ENCODE data around the gene MRRF. TPM values are rescaled to one million over a fixed set of nuclear protein-coding genes. Genes with fewer than 3 reads are reported as not detected.
A peak's percentile ranks its signal among the peaks of the same experiment; 100 is the strongest.

Gene MRRF
- polyA plus RNA-seq, 6 donors from 2014 or later = 11.8 to 25.4 (median 19.9) TPM

DNA sequence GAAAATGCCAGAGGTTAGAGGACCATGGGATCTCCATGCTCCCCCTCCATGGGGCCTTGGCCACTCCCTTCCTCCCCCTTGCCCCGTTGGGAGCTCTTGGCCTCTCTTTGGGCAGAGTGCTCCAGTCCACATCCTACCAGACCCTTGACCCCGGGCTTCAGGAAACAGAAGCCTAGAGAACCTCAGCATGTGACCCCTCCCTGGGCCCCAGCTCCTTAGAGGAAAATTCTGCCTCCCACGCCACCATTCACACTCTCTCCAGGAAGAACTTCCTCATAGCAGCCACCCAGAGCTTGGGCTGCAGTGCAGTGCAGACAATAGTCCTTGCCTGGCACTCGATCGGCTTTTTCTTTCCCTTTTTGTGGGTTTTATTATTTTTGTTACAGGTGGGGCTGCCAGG is 41.9 kb upstream of the MRRF start:
- ATAC-seq (ENCODE audit: low read depth in 2 of 2) (no peak), DNase-seq (no peak)
- Mint-ChIP-seq H3K9me3 (peaks cover 0 to 5% (median 0%) of the 10 kb centered on the region in 7 donors), H3K27ac (no peak overlapping the region), H3K4me1 (peaks cover 23 to 47% (median 32%) of the 10 kb centered on the region in 3 donors), H3K36me3 (no peaks in the 10 kb centered on the region), H3K27me3 (peaks cover 83 to 97% (median 94%) of the 10 kb centered on the region in 3 donors), H3K4me3 (no peak overlapping the region)

DNA sequence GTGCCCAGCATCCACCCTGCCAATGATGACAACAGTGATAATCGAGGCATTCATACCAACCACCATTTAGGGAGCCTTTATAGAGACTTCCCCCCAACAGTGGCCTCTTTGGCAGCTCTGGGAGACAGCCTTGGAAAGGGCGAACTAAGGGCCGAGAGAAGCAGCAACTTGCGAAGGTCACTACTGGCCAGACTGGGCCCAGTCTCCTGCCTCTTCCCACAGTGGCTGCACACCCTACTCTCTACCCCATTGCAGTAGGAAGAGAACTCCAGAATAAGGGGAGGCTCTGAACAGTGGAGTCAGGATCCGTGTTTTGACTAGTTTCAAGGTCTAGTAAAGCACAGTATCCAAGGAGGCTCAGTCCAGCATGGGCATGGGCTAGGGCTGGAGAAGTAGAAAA is 41.2 kb upstream of the MRRF start:
- peaks cover 18 to 48% (median 26%) of the 10 kb centered on the region in 3 donors for H3K4me1 Mint-ChIP-seq
- peaks cover 82 to 94% (median 90%) of the 10 kb centered on the region in 3 donors for H3K27me3 Mint-ChIP-seq
- no peak overlapping the region for H3K27ac Mint-ChIP-seq
- ATAC-seq (ENCODE audit: low read depth in 2 of 2) (no peak), DNase-seq (no peak)
- H3K36me3 Mint-ChIP-seq = no peaks in the 10 kb centered on the region
- H3K9me3 Mint-ChIP-seq = peaks cover 0 to 5% (median 0%) of the 10 kb centered on the region in 7 donors
- H3K4me3 Mint-ChIP-seq = no peak overlapping the region

DNA sequence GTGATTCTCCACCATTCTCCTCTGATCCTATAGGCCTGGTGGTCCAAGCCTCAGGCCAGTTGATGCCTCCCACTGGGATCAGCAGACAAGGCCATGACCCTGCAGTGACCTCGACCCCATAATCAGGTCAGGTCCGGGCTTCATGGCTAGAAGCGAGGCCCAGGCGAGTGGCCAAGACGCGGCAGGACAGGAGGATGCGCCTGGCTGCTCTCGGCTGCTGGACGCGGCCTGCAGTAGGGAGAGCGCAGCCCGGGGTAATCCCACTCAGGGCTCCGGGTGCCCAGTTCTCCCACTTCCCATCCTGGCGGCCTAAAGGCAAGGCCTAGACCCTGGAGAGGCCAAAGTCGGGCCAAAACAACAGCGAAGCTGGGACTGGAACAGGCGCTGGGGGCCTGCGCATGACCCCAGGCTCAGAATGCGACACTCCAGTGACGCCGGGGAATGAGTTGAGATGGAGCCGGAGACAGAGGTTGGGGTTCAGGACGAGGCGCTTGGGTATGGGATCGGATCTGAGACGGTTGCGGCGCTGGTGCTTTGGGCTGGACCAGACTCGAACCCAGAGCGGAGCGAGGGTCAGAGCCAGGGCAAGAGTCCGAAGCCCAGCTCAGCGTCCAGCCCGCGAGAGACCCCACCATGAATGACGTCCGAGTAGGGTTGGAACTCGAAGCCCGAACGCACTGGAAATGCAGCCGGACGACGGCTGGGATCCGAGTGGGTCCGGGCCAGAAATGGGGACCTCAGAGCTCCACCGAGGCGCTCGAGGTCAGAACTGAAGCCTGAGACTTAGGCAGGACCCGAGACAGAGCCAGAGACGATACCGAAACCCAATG is 39.2 kb upstream of the MRRF start:
- Mint-ChIP-seq H3K27ac (no peak overlapping the region), H3K36me3 (no peaks in the 10 kb centered on the region), H3K27me3 (peaks cover 61 to 75% (median 70%) of the 10 kb centered on the region in 3 donors), H3K4me1 (peaks cover 7 to 27% (median 8%) of the 10 kb centered on the region in 3 donors), H3K9me3 (peaks cover 0 to 2% (median 0%) of the 10 kb centered on the region in 7 donors), H3K4me3 (peak overlapping the region in 4 of 8 donors; percentile 19 to 53 (median 28))
- no peak for DNase-seq
- ATAC-seq (ENCODE audit: low read depth in 2 of 2) = no peak

DNA sequence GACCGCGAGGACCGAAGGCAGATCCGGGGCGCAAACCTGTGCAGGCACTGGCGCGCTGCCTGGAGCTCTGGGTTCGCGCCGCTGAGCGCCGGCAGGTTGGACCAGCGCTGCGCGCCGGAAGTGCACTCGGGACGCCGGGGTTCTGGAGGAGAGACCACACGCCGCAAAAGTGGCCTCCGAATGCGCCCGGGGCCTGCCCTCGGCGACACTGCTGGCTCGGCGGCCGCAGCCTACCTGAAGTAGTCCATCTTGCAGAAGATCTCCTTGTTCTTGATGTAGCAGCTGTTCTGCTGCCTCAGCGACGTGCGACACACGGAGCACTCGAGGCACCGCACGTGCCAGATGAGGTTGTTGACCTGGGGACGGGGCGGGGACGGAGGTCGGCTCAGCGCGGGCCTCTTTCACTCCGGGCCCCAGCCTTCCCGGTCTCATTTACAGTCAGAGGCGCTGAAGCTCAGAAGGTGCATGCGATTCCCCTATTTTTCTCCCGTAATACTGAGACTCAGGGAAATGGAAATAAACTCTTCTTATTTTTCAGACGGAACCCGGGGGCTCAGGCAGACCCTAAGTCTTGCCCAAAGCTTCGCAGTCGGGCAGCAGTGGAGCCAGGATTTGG is 38.4 kb upstream of the MRRF start:
- H3K27me3 Mint-ChIP-seq = peaks cover 57 to 68% (median 66%) of the 10 kb centered on the region in 3 donors
- no peak overlapping the region for H3K27ac Mint-ChIP-seq

DNA sequence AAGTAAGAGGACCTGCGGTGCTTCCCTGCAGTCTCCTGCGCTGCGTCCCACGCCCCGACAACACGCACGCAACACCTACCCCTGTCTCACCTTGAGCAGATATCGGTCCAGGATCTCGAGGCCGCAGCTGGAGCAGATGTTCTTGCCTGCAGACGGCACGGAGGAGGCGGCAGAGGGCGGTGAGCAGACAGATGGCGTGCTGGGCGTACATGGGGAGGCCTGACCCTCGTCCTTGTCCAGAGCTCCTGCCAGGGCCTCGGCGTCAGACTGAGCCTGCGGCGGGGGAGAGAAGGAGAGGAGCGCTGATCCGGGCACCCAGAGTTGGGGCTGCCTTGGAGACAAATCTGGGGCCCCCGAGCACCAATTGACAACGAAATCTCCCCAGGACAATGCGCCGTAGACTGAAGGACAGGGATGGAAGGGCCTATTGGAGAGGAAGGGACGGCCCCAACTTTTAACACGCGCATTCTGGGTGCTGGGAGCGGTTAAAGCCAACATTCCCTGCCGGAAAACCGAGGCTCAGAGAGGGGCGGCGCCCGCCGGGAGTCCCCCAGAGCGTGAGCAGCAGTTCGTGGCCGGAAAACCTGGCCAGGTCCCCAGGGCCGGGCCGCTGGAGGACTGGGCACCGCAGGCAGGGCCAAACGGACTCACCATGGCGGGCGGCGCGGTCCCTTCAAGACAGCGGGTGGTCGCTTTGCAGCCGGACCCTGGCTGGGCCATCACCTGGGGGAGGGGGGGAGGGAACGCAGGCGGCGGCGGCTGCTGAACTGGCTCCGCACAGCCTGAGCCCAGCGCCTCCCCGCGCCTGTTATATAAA is 37.7 kb upstream of the MRRF start:
- no peak for ATAC-seq (ENCODE audit: low read depth in 2 of 2)
- no peak for DNase-seq
- Mint-ChIP-seq H3K27me3 (peaks cover 55 to 61% (median 59%) of the 10 kb centered on the region in 3 donors), H3K4me3 (peak overlapping the region; percentile 29 to 78 (median 65)), H3K4me1 (peaks cover 6 to 25% (median 8%) of the 10 kb centered on the region in 3 donors), H3K36me3 (no peaks in the 10 kb centered on the region), H3K27ac (peak overlapping the region in 1 of 6 donors; percentile 28), H3K9me3 (peaks cover 0 to 2% (median 0%) of the 10 kb centered on the region in 7 donors)

More for the DNA sequence above, 38.4 kb upstream of the MRRF start:
- Mint-ChIP-seq H3K36me3 (no peaks in the 10 kb centered on the region), H3K4me1 (peaks cover 6 to 25% (median 8%) of the 10 kb centered on the region in 3 donors), H3K4me3 (peak overlapping the region in 6 of 8 donors; percentile 20 to 78 (median 56)), H3K9me3 (peaks cover 0 to 2% (median 0%) of the 10 kb centered on the region in 7 donors)
- DNase-seq = no peak
- ATAC-seq (ENCODE audit: low read depth in 2 of 2) = no peak

DNA sequence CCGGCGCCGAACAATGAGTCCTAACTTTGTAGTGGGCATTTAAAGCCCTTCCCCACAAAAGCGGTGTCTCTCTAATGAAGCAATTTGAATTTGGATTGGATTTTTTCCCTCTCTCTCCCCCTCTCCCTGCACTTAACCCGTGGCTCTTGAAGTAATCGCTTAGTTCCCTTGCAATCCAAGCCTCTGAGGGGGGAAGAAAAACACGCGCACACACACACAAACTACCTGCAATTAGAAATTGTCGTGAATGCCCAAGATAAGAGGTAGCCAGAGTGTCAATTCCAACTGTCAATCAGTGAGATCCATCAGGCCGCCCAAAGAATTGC is 37.1 kb upstream of the MRRF start:
- DNase-seq (no peak), ATAC-seq (ENCODE audit: low read depth in 2 of 2) (no peak)
- H3K4me1 Mint-ChIP-seq = peaks cover 6 to 24% (median 8%) of the 10 kb centered on the region in 3 donors
- H3K36me3 Mint-ChIP-seq = no peaks in the 10 kb centered on the region
- peaks cover 50 to 55% (median 53%) of the 10 kb centered on the region in 3 donors for H3K27me3 Mint-ChIP-seq
- H3K9me3 Mint-ChIP-seq = peaks cover 0 to 2% (median 0%) of the 10 kb centered on the region in 7 donors
- H3K4me3 Mint-ChIP-seq = peak overlapping the region; percentile 9 to 73 (median 65)
- H3K27ac Mint-ChIP-seq = no peak overlapping the region

DNA sequence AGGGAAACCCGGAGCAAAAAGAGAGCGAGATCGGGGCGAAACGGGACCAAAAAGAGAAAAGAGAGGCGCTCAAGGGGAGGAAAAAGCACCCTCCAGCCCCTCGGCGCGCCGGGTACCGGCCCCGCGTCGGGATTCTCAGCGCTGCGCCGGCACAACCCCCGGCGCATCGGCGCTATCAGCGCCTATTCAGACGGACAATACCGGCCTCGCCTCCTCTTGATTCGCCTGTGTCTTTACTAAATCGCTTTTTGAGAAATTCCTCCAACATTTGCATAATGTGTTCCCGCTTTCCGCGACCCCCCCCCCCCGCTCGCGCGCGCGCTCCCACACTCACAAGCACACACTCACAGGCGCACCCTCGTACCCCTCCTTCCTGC is 36.5 kb upstream of the MRRF start:
- peaks cover 0 to 18% (median 3%) of the 10 kb centered on the region in 3 donors for H3K4me1 Mint-ChIP-seq
- H3K27ac Mint-ChIP-seq = peak overlapping the region in 1 of 6 donors; percentile 74
- ATAC-seq (ENCODE audit: low read depth in 2 of 2) (peak in 1 of 2 donors; percentile 40), DNase-seq (no peak)
- H3K27me3 Mint-ChIP-seq = peaks cover 43 to 49% (median 47%) of the 10 kb centered on the region in 3 donors
- peaks cover 0 to 2% (median 0%) of the 10 kb centered on the region in 7 donors for H3K9me3 Mint-ChIP-seq
- peak overlapping the region in 7 of 8 donors; percentile 72 to 89 (median 80) for H3K4me3 Mint-ChIP-seq
- H3K36me3 Mint-ChIP-seq = no peaks in the 10 kb centered on the region

DNA sequence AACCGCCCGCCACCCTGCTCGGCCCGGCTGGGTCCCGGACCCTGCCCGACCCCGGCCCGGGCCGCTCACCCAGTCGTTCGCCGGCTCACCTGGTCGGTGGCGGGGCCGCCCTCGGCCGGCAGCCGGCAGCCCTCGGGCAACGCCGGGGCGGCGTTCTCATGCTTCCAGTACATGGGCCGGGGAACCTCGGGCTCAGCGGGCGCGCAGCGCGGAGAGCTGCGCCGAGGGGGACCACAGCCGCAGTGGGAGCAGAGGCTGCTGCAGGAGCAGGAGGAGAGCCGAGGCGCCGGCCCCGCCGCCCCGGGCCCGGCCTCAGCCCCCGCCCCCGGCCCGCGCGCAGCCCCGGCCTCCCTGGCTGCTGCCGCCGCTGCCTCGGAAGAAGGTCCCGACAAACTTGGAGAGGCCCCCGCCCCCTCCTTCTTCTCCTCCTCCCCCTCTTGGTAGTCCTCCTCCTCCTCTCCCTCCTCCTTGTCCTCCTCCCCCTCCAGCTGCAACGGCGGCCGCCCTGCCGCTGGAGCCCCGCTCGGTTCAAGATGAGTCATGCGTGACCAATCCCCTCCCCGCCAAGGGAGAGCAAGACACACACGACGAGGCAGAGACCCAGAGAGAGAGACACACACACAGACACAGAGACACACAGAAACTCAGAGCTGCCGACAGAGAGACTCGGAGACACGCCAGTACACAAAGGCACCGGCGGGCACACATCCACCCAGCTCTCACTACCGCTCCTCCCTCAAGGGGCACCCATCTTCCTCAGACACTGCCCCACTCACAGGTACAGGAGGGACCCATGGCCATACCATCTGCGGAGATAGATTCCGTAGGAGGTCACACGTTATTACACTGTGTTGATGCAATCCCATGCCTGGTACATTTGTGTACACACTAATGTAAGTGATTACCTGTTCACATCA is 35.9 kb upstream of the MRRF start, which contains the start of gene LHX6:
Gene LHX6, minus strand, starts transcription at position 390 of the 917 bp plus-strand sequence. Its CDS starts 217 bp downstream, at position 173.
- peak within 1 kb of the TSS in 1 of 6 donors; percentile 74 for H3K27ac Mint-ChIP-seq
- peaks cover 37 to 42% (median 42%) of the 10 kb centered on the region in 3 donors for H3K27me3 Mint-ChIP-seq
- H3K9me3 Mint-ChIP-seq = peaks cover 0 to 2% (median 0%) of the 10 kb centered on the region in 7 donors
- H3K4me1 Mint-ChIP-seq = peaks cover 0 to 16% (median 3%) of the 10 kb centered on the region in 3 donors
- DNase-seq (no peak), ATAC-seq (ENCODE audit: low read depth in 2 of 2) (peak; percentile 35 to 43)
- no peaks in the 10 kb centered on the region for H3K36me3 Mint-ChIP-seq
- H3K4me3 Mint-ChIP-seq = peak within 1 kb of the TSS; percentile 63 to 89 (median 79)

DNA sequence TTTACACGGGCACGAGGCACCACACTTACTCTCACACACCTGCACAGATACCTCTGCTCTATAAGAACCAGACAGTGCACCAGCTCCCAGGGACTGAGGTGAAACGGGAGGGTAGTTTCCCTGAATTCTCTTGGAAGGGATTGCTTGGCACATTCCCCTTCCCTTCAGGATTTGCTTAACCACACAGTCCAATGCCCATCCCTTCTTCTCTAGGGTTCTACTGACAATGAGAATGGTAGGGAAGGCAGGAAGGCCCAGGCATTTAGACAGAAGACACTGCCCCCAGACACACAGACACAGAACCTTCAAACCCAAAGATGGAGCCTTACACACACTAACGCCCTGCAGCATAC is 35.2 kb upstream of the MRRF start:
- Mint-ChIP-seq H3K4me3 (no peak overlapping the region), H3K36me3 (no peaks in the 10 kb centered on the region), H3K27ac (no peak overlapping the region), H3K27me3 (peaks cover 30 to 40% (median 37%) of the 10 kb centered on the region in 3 donors), H3K9me3 (peaks cover 0 to 2% (median 0%) of the 10 kb centered on the region in 7 donors), H3K4me1 (peaks cover 0 to 16% (median 3%) of the 10 kb centered on the region in 3 donors)
- DNase-seq = no peak
- no peak for ATAC-seq (ENCODE audit: low read depth in 2 of 2)

DNA sequence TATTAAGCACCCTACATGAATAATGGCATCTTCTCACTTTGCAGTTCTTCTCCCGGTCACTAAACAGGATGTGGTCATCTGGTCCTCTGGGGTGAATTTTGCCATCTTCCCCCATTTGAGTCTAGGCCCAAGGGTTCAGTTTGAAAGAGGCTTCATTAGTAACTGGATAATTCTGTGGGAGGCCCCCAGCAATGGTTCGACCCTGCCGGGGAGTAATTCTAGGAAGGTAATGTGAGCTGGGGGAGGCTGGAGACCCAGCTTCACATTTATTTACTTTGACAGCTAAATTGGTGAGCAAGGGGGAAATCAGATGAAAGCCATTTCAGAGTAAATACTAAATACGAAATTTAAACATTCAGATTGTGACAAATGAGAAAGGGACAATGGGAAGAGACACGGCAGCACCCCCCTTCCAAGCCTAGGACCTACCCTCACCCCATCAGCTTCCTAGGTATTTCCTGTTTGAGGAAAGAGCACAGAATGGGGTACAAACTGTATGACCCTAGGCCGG is 31.8 kb upstream of the MRRF start:
- Mint-ChIP-seq H3K4me3 (no peak overlapping the region), H3K27ac (no peak overlapping the region), H3K36me3 (no peaks in the 10 kb centered on the region), H3K4me1 (peaks cover 0 to 4% (median 0%) of the 10 kb centered on the region in 3 donors), H3K27me3 (peaks cover 4 to 9% (median 8%) of the 10 kb centered on the region in 3 donors), H3K9me3 (no peaks in the 10 kb centered on the region)
- DNase-seq (no peak), ATAC-seq (ENCODE audit: low read depth in 2 of 2) (no peak)

DNA sequence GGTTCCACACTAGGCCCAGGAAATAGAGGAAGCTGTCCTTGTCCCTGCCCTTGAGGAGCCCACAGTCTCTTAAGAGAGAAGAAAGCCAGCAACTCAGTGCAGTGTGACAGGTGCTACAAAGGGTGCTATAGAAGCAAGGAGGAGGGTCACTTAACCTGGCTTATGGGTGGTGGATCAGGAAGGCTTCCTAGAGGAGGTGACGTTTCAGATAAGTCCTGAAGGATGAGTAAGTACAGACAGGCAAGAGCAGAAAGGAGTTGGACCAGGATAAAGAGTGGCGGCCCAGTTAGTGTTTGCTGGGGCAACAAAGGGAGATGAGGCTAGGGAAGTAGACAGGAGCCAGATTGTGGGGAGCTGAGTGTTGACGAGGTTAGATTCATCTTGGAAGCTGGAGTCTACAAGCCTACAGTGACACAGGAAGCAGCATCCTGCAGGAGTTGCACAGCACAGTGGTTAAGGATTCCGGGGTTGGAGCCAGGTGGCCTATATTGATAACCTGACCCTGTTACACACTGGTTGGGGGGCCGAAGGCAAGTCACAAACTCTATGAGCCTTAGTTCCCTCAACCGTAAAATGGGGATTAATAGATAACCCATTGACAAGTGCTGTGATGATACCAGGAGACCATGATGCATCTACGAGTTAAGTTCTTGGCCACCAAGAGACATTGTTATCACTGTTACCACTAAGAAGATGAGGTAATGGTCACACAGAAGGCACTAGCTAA is 30.5 kb upstream of the MRRF start:
- Mint-ChIP-seq H3K4me1 (no peaks in the 10 kb centered on the region), H3K4me3 (no peak overlapping the region), H3K27ac (no peak overlapping the region), H3K9me3 (no peaks in the 10 kb centered on the region), H3K36me3 (peaks cover 0 to 5% of the 10 kb centered on the region in 2 donors), H3K27me3 (peaks cover 0 to 6% (median 5%) of the 10 kb centered on the region in 3 donors)
- DNase-seq (no peak), ATAC-seq (ENCODE audit: low read depth in 2 of 2) (no peak)

Data from naive B cell (primary cell).